WTC11 (cell line): ENCODE data around the gene CCDC88B. TPM values are rescaled to one million over a fixed set of nuclear protein-coding genes. Genes with fewer than 3 reads are reported as not detected.

Experiments used
- ATAC-seq: fragments of 200-7000 bp; cut with Tn5 transposase; 2 replicates; pipeline ENCODE4 v1.10.0; 2021; ENCODE audit warnings: mild to moderate bottlenecking, moderate library complexity
- CTCF ChIA-PET: fragments of 300-600 bp; sonication (Branson Sonifier 250); formaldehyde crosslinking; loops from one replicate; lab custom pipeline; 2021; ENCODE audit warnings: antibody characterized with exemption; lab: Charles Lee
- POLR2A ChIA-PET: fragments of 350-600 bp; sonication (Branson Sonifier 250); formaldehyde crosslinking; loops from one replicate; lab custom pipeline; 2021; ENCODE audit warnings: antibody characterized with exemption; lab: Charles Lee
- DNase-seq: peaks from one replicate; pipeline ENCODE4 v3.0.0; 2021; ENCODE audit warnings: low spot score
- H3K27ac Mint-ChIP-seq: 2 replicates; pipeline ENCODE4 v1.8.0; 2021; ENCODE audit warnings: mixed read lengths
- H3K27me3 Mint-ChIP-seq: 2 replicates; pipeline ENCODE4 v1.8.0; 2021; ENCODE audit warnings: low read depth, mild to moderate bottlenecking, moderate library complexity, mixed read lengths
- H3K36me3 Mint-ChIP-seq: 2 replicates; pipeline ENCODE4 v1.8.0; 2021; ENCODE audit warnings: mixed read lengths
- H3K4me1 Mint-ChIP-seq: 2 replicates; pipeline ENCODE4 v1.8.0; 2022; ENCODE audit warnings: mixed read lengths
- H3K4me3 Mint-ChIP-seq: 2 replicates; pipeline ENCODE4 v1.8.0; 2021; ENCODE audit warnings: mild to moderate bottlenecking, moderate library complexity, mixed read lengths
- H3K9me3 Mint-ChIP-seq: 2 replicates; pipeline ENCODE4 v1.8.0; 2021; ENCODE audit warnings: mixed read lengths
- ATF1 ChIP-seq: sonication (generic); formaldehyde crosslinking; IDR thresholded peaks from 2 replicates; pipeline ENCODE4 v1.8.1; 2023; ENCODE audit warnings: mild to moderate bottlenecking, moderate library complexity, missing genetic modification reagents
- ATF2 ChIP-seq: sonication (generic); formaldehyde crosslinking; IDR thresholded peaks from 2 replicates; pipeline ENCODE4 v1.8.1; 2022; ENCODE audit warnings: low read depth, missing genetic modification reagents, borderline replicate concordance
- CREB1 ChIP-seq: sonication (generic); formaldehyde crosslinking; IDR thresholded peaks from 2 replicates; pipeline ENCODE4 v1.8.0; 2023; ENCODE audit warnings: mild to moderate bottlenecking, missing genetic modification reagents
- CTCF ChIP-seq: fragments of 200-600 bp; IDR thresholded peaks from 2 replicates; pipeline ENCODE4 v1.8.0; 2022; ENCODE audit warnings: antibody characterized with exemption
- E2F5 ChIP-seq: sonication (generic); formaldehyde crosslinking; IDR thresholded peaks from 2 replicates; pipeline ENCODE4 v1.8.1; 2022; ENCODE audit warnings: mild to moderate bottlenecking, moderate library complexity, missing genetic modification reagents
- ESRRA ChIP-seq: sonication (generic); formaldehyde crosslinking; IDR thresholded peaks from 2 replicates; pipeline ENCODE4 v1.8.1; 2022; ENCODE audit warnings: mild to moderate bottlenecking, missing genetic modification reagents, borderline replicate concordance
- FOXK1 ChIP-seq: sonication (generic); formaldehyde crosslinking; IDR thresholded peaks from 2 replicates; pipeline ENCODE4 v1.8.0; 2022; ENCODE audit warnings: mild to moderate bottlenecking, moderate library complexity, missing genetic modification reagents
- HMGA2 ChIP-seq: fragments of 250-450 bp; sonication (Bioruptor Pico); IDR thresholded peaks from 2 replicates; pipeline ENCODE4 v1.4.0; 2021; ENCODE audit warnings: mild to moderate bottlenecking, moderate library complexity
- HMGXB4 ChIP-seq: sonication (generic); formaldehyde crosslinking; IDR thresholded peaks from 2 replicates; pipeline ENCODE4 v1.8.1; 2023; ENCODE audit warnings: mild to moderate bottlenecking, moderate library complexity, missing genetic modification reagents
- JAZF1 ChIP-seq: fragments of 250-450 bp; sonication (Bioruptor Pico); IDR thresholded peaks from 2 replicates; pipeline ENCODE4 v1.9.0; 2021; ENCODE audit warnings: moderate library complexity, mild to moderate bottlenecking, inconsistent platforms
- MAX ChIP-seq: sonication (generic); formaldehyde crosslinking; IDR thresholded peaks from 2 replicates; pipeline ENCODE4 v1.8.0; 2022; ENCODE audit warnings: mild to moderate bottlenecking, missing genetic modification reagents
- NR2C2 ChIP-seq: sonication (generic); formaldehyde crosslinking; IDR thresholded peaks from 2 replicates; pipeline ENCODE4 v1.8.0; 2022; ENCODE audit warnings: mild to moderate bottlenecking, missing genetic modification reagents
- SMAD3 ChIP-seq: sonication (generic); formaldehyde crosslinking; IDR thresholded peaks from 2 replicates; pipeline ENCODE4 v1.8.0; 2022; ENCODE audit warnings: missing genetic modification reagents, mild to moderate bottlenecking, borderline replicate concordance
- TEAD1 ChIP-seq: sonication (generic); formaldehyde crosslinking; IDR thresholded peaks from 2 replicates; pipeline ENCODE4 v1.8.0; 2022; ENCODE audit warnings: mild to moderate bottlenecking, missing genetic modification reagents
- TEAD4 ChIP-seq: sonication (generic); formaldehyde crosslinking; IDR thresholded peaks from 2 replicates; pipeline ENCODE4 v1.8.0; 2022; ENCODE audit warnings: mild to moderate bottlenecking, missing genetic modification reagents
- USF1 ChIP-seq: sonication (generic); formaldehyde crosslinking; IDR thresholded peaks from 2 replicates; pipeline ENCODE4 v1.8.0; 2022; ENCODE audit warnings: mild to moderate bottlenecking, missing genetic modification reagents
- USF2 ChIP-seq: sonication (generic); formaldehyde crosslinking; IDR thresholded peaks from 2 replicates; pipeline ENCODE4 v1.8.1; 2023; ENCODE audit warnings: mild to moderate bottlenecking, missing genetic modification reagents, moderate library complexity
- ZBTB21 ChIP-seq: sonication (generic); formaldehyde crosslinking; IDR thresholded peaks from 2 replicates; pipeline ENCODE4 v1.8.1; 2023; ENCODE audit warnings: mild to moderate bottlenecking, missing genetic modification reagents, borderline replicate concordance
- ZNF138 ChIP-seq: sonication (generic); formaldehyde crosslinking; conservative IDR thresholded peaks from 2 replicates; pipeline ENCODE4 v1.8.1; 2022; ENCODE audit warnings: mild to moderate bottlenecking, moderate library complexity, missing genetic modification reagents
- ZNF219 ChIP-seq: sonication (generic); formaldehyde crosslinking; IDR thresholded peaks from 2 replicates; pipeline ENCODE4 v1.8.0; 2023; ENCODE audit warnings: missing genetic modification reagents, mild to moderate bottlenecking, borderline replicate concordance
- ZNF232 ChIP-seq: sonication (generic); formaldehyde crosslinking; IDR thresholded peaks from 2 replicates; pipeline ENCODE4 v1.8.0; 2022; ENCODE audit warnings: mild to moderate bottlenecking, missing genetic modification reagents
- ZNF263 ChIP-seq: sonication (generic); formaldehyde crosslinking; IDR thresholded peaks from 2 replicates; pipeline ENCODE4 v1.8.1; 2022; ENCODE audit warnings: low read depth, mild to moderate bottlenecking, moderate library complexity, missing genetic modification reagents
- total RNA-seq: library from RNA; stranded (reverse); gene quantifications from 3 replicates; pipeline ENCODE4 v1.2.3, GENCODE V29; 2021

Gene CCDC88B
- total RNA-seq, 1 experiment from 2014 or later, result 17.0 TPM

- H3K27me3 Mint-ChIP-seq, result peaks cover 26% of the 10 kb centered on the region
- DNase-seq, result peak; percentile 97
- TF ChIP-seq HMGXB4 (peak; percentile 87; the same call in 1 of the 2 replicates), NR2C2 (CRISPR knock-in tag) (no peak), ZNF232 (CRISPR knock-in tag) (peak; percentile 60; the same call in 1 of the 2 replicates), ZNF219 (CRISPR knock-in tag) (no peak), ESRRA (CRISPR knock-in tag) (peak; percentile 100), ZBTB21 (CRISPR knock-in tag) (no peak), JAZF1 (CRISPR knock-in tag) (no peak), USF2 (CRISPR knock-in tag) (peak; percentile 60; the same call in 1 of the 2 replicates), HMGA2 (CRISPR knock-in tag) (no peak), ATF1 (CRISPR knock-in tag) (0 out of 2 replicates have a peak, but pooled peaks have one; percentile 55), MAX (CRISPR knock-in tag) (peak; percentile 80), FOXK1 (CRISPR knock-in tag) (no peak), ZNF263 (CRISPR knock-in tag) (no peak), ZNF138 (CRISPR knock-in tag) (no peak), TEAD4 (CRISPR knock-in tag) (no peak), CREB1 (CRISPR knock-in tag) (0 out of 2 replicates have a peak, but pooled peaks have one; percentile 25), USF1 (CRISPR knock-in tag) (peak; percentile 49; the same call in 1 of the 2 replicates), E2F5 (CRISPR knock-in tag) (peak; percentile 35; the same call in 1 of the 2 replicates), TEAD1 (peak; percentile 52; the same call in 1 of the 2 replicates), ATF2 (CRISPR knock-in tag) (no peak), SMAD3 (CRISPR knock-in tag) (peak; percentile 77; the same call in 1 of the 2 replicates), CTCF (peak; percentile 84)
- TF ChIP-seq, all 79 proteins: peak for 12
- POLR2A ChIA-PET, result interaction anchor here (0.6 to 2.6 kb wide), 11 partner anchors 13 to 474 kb away, joined by 3 to 25 read pairs (median 4); partner anchors contain the start of genes PRDX5 and TRMT112
- Mint-ChIP-seq H3K4me3 (peak overlapping the region; percentile 91), H3K9me3 (no peaks in the 10 kb centered on the region), H3K27ac (peak overlapping the region; percentile 100), H3K4me1 (peaks cover 16% of the 10 kb centered on the region), H3K36me3 (peaks cover 3% of the 10 kb centered on the region)
- CTCF ChIA-PET, result interaction anchor here (0.6 to 5.6 kb wide), 43 partner anchors 8 to 370 kb away, joined by 3 to 151 read pairs (median 5); partner anchors contain the start of genes BAD, DNAJC4, FERMT3 and FKBP2
- ATAC-seq, result peak; percentile 31
Observed at GRCh38 chr11:64304316-64305072, 35.5 kb upstream of the CCDC88B start.
